NCI-H2227 (cell line): ENCODE measurements around the gene LSP1.

Experiments used
- DNase-seq: peaks from one replicate; lab custom pipeline; 2025; ENCODE audit not compliant: unreplicated experiment; lab: John Stamatoyannopoulos, UW

LSP1 gene

GRCh38 chr11:1926156-1927025 lies 73.5 kb downstream of the LSP1 start:
- DNase-seq: no peak

GRCh38 chr11:1927026-1927847 lies 74.4 kb downstream of the LSP1 start:
- DNase-seq: no peak

- DNase-seq: no peak
Measured at GRCh38 chr11:1927848-1928469, 75.1 kb downstream of the LSP1 start.

GRCh38 chr11:1928470-1928890 lies 75.6 kb downstream of the LSP1 start:
- no peak for DNase-seq

GRCh38 chr11:1928891-1929541 lies 76.1 kb downstream of the LSP1 start:
- DNase-seq: no peak

- DNase-seq: no peak
Measured at GRCh38 chr11:1929621-1930461, 77.0 kb downstream of the LSP1 start.

- DNase-seq: no peak
Measured at GRCh38 chr11:1930462-1930830, 77.6 kb downstream of the LSP1 start.

- no peak for DNase-seq
Measured at GRCh38 chr11:1931341-1932104, 78.6 kb downstream of the LSP1 start.

- DNase-seq: no peak
Measured at GRCh38 chr11:1932105-1932480, 79.2 kb downstream of the LSP1 start.

- DNase-seq: no peak
Measured at GRCh38 chr11:1932681-1933080, 79.8 kb downstream of the LSP1 start.

- no peak for DNase-seq
Measured at GRCh38 chr11:1933416-1934334, 80.8 kb downstream of the LSP1 start.

- DNase-seq: no peak
Measured at GRCh38 chr11:1934335-1935155, 81.7 kb downstream of the LSP1 start.

- DNase-seq: no peak
Measured at GRCh38 chr11:1935156-1936071, 82.5 kb downstream of the LSP1 start.

- no peak for DNase-seq
Measured at GRCh38 chr11:1936072-1936780, 83.3 kb downstream of the LSP1 start.

GRCh38 chr11:1936781-1937615 lies 84.1 kb downstream of the LSP1 start:
- no peak for DNase-seq
